Sciatic nerve (tissue), 2 donors: ENCODE results near the gene CDH18. TPM values are rescaled to one million over a fixed set of nuclear protein-coding genes. Genes with fewer than 3 reads are reported as not detected.
"Not testable (repeated sequence)": the region's sequence is repeated elsewhere in the genome, so short reads cannot be mapped to it uniquely, and the experiment has no call there.

ENCODE experiments used
- ATAC-seq: fragments of 200-7000 bp; cut with Tn5 transposase; one replicate; pipeline ENCODE4 v1.9.1; 2020; ENCODE audit warnings: mild to moderate bottlenecking, moderate library complexity
- DNase-seq: peaks from one replicate; pipeline ENCODE4 v3.0.0-alpha.2; 2020; ENCODE audit warnings: low spot score
- intact Hi-C: fragments of 100-400 bp; cut with DNase I; formaldehyde crosslinking; loops from one replicate; pipeline ENCODE4 v1.14.2; 2022
- total RNA-seq: library from RNA; stranded (reverse); fragmentation: NEBNext Ultra II Directional; extraction: Animal tissue kit (Norgen Biotek cat#: 25700); gene quantifications from one replicate; pipeline ENCODE4 v1.2.1, GENCODE V29; 2021
- donor health status: DM: no; HTN: no; CAD: no.
- donor health status: DM: no; HTN: no; CAD: no.

CDH18 gene
- total RNA-seq, 1 donor from 2014 or later: 0.71 TPM

DNA sequence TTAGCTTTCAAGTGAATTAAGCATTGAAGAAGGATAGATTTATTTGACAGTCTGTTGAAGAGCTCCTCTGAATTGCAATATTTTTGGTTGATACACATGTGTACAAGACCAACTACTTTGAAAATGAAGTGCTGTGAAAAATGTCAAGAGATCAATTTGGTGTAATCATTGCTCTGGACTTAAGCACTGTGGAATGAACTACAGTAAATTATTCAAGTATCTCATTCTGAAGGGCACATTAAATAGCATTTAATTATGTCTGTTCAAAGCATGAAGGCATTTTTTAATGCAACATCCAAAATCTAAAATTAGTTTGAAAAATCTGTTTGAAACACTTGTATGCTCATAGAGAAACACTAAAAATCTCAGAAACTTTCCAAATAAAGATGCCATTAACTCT lies 107.5 kb downstream of the CDH18 start:
- intact Hi-C loops: no loop called here
- ATAC-seq: no peak

DNA sequence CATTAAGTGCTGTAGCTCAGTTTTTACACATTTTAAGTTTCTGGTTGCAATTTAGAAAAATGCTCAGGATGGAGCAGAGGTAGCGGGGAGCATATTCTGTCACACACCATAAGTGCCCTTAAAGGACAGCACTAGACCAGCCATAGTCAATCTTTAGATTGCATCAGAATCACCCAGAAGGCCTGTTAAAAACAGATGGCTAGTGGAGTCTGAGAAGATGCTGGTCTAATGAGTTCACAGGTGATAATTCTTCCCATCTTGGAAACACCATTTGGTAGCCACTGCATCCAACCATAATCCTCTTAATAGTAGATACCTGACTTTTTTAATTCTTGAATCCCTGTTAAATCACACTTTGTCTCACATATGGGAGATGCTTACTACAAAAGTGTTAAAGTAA lies 113.2 kb downstream of the CDH18 start:
- DNase-seq (no peak), ATAC-seq (no peak)
- intact Hi-C loops: no loop called here

More for the DNA sequence above, 107.5 kb downstream of the CDH18 start:
- no peak for DNase-seq

DNA sequence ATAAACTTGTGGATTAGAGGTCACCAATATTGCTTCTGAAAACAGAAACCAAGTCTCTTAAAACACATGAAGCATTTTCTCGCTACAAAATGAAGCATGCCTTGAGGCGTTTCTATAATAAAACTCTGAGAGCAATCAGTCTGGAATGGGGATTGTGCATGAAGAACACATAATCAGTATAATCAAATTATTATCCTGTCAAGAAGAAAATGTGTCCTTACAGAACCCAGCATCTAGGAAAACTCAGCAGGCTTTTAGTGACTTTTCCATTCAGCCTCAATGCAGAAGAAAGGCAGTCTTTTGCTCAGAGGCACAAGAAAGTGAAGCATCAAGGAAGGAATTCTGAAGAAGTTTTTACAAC lies 121.9 kb downstream of the CDH18 start:
- ATAC-seq (no peak), DNase-seq (no peak)
- intact Hi-C loops: no loop called here

DNA sequence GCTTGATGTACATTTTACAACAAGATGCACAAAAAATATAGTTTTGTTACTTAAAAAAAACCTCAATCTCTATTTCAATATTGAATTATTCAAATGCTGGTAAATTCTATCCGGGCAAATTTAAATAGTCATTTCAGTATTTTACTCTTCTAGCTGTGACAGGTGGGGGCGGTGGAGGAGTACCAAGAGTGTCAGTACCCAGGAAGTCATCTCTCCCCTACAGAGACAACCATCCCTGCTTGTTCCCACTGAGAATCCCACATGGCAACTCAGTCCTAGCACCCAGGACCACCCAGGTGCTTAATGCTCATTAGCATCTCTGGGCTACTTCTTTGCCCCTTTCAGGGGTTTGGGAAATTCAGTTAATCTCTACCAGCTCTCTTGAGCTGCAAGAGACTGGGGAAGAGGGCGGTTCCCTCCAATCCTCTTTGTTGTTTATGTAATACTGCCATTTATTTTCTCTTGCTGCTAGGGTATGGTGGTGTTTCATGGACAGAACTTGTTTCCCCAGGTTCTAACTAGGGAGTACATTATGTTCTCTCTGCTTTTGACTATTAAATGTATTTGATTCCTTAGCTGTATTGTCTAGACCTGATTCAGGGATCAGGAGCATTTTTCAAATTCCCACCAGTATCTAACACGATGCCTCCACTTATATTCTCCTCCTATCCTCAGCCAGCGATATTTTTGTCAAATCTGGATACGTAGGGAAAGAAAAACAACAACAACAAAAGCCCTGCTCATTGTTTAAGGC lies 122.5 kb downstream of the CDH18 start:
- no peak for ATAC-seq
- intact Hi-C loops: no loop called here

DNA sequence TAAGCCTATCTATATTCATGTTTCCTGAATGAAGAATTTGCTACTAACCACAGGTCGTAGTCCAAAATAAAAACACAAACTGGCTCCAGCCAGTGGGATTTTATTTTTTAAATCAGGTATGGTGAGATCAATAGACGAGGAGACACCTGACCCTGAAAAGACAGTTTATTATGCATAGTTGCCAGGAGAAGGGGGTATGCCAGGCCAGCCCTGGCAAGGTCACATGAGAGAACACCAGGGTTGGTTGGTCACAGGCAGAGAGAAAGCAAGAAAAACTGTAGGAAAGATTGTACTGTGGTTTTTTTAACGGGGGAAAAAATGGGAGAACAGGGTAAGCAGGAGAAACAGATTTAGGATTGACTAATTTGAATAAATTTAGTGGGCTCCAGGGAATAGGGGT lies 125.3 kb downstream of the CDH18 start:
- DNase-seq (no peak), ATAC-seq (no peak)
- intact Hi-C loops: no loop called here

More for the DNA sequence above, 122.5 kb downstream of the CDH18 start:
- no peak for DNase-seq

DNA sequence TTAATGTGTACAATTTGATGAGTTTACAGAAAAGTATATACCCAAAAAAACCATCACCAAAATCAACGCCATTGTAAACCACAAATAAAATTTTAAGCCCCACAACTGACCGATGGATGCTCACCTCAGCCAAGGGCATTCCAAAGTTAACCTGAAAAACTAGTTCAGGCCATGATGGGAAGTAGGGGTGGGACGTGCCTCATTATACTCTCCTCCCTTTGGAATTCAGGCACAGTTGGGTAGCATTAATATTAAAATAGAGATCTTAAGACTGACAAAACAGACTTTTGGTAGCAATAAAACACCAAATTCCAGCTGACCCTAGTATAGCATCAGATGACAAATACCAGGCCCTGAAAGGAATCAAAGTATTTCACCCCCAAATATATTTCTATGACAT lies 129.0 kb downstream of the CDH18 start:
- intact Hi-C loops: no loop called here
- ATAC-seq (no peak), DNase-seq (no peak)

DNA sequence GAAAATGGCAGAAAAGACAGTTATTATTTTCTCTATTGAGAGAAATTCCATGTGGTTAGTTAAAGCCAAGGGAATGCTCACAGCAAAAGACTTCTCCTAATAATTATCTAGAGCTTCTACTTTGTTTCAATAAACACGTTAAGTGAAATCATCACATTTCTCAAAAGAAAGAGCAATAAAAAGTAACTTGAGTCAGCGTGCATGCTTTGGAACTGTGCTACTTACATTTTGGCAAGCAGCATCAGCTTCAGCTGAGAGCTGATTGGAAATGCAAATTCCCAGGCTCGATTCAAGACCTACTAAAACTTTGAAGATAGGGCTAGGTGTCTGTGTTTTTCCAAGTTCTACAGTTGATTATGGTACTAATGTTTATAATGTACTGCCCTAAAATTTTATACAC lies 132.1 kb downstream of the CDH18 start:
- intact Hi-C loops: no loop called here
- DNase-seq: no peak
- no peak for ATAC-seq

DNA sequence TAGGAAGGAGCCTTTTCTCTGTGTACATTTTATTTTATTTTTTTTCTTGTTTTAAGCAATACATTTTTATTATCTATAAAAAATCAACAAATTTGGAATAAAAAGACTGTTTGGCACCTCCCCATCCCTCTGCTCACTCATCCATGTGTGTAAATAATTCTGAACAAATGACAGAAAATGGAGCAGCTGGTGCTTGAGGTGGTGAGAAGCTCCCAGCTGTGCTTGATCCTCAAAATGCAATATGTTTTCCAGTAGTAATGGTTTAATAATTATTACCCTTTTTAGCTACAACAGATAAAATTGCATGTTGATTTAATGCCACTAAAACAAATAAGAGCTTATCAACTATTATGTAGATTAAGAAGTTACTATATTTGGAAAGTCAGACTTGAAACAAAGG lies 132.5 kb downstream of the CDH18 start:
- DNase-seq: no peak
- ATAC-seq: no peak
- intact Hi-C loops: no loop called here

DNA sequence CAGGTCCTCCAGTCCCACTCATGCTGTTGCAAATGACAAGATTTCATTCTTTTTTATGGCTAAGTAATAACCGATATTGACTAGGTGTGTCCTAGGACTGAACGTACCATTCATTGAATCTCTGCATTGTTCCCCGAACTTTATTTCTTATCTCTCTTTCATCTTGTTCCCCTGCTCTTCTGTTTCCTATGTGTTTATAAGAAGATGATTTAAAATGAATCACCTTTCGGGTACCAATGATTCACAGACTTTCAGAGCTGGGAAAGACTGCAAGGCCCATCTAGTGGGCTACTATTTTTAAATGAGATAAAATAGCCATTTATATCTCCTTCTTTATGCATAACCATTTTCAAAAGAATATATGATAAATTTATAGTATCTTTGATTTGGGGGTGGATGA lies 133.0 kb downstream of the CDH18 start:
- no peak for ATAC-seq
- intact Hi-C loops: no loop called here
- no peak for DNase-seq

DNA sequence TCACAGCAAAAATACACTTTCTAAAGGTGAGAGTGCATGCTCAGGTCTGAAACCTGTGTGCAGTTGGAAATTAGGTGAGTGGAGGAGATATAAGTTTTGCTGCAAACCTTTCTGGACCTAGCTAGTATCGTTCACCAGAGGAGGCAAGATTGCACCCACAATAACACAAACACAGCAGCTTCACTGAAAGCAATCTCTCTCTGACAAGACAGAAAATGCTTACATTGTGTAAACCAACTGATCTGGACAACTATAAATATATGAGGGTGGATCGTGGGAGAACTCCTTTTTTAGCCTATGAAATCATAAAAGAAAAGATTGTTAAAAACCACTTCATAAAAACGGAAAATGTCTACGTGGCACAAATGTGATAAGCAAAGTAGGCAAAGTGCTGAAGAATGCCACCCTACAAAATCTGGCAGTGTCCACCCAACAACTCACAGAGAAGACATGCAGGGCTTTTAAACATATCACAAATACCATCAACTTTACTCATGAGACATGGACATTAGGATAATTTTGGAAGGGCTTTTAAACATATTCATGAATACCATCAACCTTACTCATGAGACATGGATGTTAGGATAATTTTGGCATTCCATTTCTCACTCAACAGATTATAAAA lies 134.3 kb downstream of the CDH18 start:
- intact Hi-C loops: no loop called here
- DNase-seq: no peak
- no peak for ATAC-seq

DNA sequence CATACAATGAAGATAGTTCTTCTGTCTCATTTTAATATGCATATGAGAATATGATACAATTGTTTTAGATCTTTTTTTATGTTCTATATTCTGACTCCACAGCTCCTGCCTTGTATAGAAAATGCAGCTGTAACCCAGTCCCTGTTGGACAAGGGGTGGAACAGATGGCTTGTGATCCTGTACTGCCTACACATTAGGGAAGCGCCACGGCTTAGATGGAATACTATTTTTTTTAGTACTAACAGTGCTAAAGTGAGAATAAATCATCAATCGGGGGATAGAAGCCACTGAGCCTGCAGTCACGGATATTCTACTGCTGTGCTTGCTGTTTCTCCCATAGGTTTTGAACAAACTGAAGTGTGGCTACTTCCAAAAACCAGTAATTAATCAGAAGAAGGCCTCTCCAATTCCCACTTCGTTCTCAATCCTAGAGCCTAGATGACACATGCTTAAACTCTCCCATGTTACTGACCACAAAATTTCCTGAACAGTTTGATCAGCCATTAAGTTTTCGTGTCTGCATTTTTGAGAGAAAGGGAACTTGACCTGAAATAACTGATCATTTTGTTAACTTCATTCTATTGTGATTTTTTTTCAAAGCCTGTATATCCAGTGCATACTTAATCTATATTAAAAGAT lies 150.3 kb downstream of the CDH18 start:
- intact Hi-C loops: no loop called here
- ATAC-seq: no peak
- no peak for DNase-seq

DNA sequence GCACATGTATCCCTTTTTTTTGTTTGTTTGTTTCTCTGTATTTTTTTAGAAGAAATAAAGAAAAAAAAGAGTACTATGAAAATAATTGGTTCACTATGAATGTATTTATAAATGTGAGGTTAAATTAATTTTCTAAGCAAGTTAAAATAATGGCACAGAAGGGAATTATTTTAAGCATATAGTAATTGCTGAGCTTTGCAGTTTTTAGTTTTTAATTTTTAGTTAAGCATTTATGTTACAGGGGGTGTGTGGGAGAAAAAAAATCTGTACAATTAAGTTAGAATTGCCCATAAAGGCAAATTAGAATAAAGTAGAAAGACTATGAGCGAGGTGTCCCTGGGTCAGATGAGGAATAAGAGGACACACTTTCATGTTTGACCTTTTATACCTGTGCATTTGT lies 152.6 kb downstream of the CDH18 start:
- intact Hi-C loops: no loop called here
- ATAC-seq: no peak
- DNase-seq: no peak

DNA sequence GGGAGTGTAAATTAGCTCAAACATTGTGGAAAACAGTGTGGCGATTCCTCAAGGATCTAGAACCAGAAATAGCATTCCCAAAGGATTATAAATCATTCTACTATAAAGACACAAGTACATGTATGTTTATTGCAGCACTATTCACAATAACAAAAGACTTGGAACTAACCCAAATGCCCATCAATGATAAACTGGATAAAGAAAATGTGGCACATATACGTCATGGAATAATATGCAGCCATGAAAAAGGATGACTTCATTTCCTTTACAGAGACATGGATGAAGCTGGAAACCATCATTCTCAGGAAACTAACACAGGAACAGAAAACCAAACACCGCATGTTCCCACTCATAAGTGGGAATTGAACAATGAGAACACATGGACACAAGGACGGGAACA lies 175.3 kb downstream of the CDH18 start:
- DNase-seq, intact Hi-C loops, ATAC-seq: not testable (repeated sequence)

DNA sequence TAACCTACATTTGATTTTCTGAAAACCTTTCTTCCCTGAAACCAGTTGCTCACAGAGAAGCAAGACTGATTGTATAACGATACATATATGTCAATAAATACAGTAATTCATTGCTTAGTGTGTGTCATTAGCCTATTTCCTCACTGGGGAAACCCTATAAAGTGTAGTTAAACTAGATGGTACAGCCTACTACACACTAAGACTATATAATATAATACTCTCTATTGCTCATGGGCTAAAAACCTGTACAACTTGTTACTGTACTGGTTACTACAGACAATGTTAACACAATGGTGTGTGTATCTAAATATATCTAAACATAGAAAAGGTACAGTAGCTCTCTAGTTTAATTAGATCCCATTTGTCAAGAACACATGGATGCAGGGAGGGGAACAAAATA lies 181.2 kb downstream of the CDH18 start:
- DNase-seq: no peak
- intact Hi-C loops: no loop called here
- no peak for ATAC-seq

DNA sequence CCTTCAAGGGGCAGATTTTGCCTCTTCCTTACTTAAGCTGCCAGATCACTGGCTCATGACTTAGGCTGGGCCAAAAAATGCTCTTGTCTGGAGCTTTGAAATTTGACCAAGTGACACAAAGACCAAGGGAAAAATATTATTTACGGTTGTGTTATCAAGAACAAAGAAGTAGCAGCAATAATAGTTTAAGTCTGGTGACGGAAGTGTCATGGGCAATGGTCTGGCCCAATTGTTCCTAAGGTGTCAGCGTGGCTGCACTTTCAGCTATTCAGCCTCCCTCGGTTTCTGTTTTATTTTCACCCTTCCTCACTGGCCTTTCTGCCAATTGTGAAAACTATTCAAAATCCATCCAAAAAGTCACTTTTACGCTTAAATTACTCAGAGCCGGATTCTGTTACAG lies 185.3 kb downstream of the CDH18 start:
- no peak for DNase-seq
- ATAC-seq: no peak
- intact Hi-C loops: no loop called here

DNA sequence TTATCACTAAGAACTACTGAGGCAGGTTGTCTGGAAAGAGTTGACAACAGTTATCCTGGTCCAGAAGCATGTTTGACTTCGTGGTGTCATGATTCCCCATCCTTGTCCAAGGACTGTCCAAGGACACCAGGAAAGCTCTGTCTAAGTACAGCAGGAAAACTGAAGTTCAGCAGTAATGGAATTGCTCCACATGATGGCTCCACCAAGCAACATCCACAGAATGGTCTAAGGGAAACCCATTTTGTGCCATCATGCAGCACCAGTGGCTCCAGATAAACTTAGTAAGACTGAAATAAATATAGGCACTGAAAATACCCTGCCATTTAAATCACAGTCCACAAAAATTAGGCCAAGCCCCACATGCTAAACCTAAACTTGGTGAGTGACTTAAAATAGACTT lies 192.8 kb downstream of the CDH18 start:
- intact Hi-C loops: no loop called here
- DNase-seq (no peak), ATAC-seq (no peak)

DNA sequence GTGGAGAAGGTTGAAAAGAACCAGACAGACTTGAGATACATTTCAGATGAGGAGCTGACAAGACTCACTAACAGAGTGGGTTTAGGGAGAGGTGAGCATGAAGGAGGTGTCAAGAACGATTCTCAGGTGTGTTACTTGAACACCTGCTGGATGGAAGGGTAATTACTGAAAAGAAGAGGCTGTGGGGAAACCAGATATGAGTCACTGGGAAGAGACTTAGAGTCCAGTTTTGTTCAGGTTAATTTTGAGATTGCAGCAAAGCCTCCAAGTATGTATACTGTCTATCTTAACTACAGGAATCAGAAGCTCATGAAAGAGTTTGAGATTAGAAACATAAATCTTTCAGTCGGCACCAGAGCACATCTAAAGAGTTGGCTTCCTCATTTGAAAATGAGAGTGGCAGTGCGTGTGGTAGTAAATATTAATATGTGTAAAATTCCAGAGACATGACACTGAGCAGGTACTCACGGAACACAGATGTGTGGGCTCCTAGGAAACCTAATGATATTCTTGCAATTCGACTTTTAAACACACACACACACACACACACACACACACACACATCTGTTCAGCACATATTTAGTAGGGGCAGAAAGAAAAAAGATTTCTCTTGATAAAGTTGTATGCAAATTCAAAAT lies 197.1 kb downstream of the CDH18 start:
- intact Hi-C loops: no loop called here
- ATAC-seq: no peak
- DNase-seq: no peak

DNA sequence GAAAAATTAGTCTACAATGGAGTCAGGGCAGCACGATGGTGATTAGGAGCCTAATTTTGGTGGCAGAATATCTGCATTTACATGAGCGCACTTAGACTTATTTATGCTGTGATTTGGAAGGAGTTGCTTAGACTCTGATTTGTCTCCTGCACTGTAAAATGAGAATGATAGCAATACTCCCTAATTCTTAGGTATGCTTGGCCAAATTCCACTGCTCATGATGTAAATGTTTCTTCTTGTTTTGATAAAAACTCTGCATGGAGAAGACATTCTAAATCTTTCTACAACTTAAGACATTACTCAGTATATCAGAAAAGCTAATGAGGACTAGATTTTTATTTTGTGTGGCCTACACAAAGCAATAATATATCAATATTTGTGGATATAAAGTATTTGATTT lies 205.4 kb downstream of the CDH18 start:
- ATAC-seq (no peak), DNase-seq (no peak)
- intact Hi-C loops: no loop called here

DNA sequence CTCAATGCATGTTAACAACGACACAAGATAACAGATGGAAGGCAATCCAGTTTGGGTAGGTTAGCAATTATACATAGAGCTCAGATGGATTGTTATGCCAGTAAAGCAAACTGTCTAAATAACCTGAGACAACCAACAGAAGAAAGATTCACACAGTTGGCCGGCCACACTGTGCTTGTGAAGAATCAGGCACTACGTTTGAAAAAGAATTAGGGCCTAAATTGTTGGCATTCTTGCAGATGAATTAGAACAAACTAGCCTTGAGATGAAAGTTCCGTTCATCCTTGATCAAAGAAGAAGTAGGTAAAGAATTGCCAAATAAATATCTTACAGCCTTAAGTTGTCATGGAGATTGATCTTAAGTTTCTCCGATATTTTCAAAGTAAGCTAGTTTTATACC lies 210.6 kb downstream of the CDH18 start:
- DNase-seq (no peak), ATAC-seq (no peak)
- intact Hi-C loops: no loop called here

DNA sequence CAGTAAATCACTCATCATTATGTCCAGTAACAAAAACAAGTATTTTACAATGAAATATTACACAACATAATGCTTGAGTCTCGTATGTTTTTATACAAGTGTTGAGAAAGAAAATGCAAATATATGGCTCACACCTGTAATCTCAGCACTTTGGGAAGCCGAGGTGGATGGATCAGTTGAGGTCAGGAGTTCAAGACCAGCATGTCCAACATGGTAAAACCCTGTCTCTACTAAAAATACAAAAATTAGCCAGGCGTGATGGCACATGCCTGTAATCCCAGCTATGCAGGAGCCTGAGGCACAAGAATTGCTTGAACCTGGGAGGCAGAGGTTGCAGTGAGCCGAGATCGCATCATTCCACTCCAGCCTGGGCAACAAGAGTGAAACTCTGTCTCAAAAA lies 211.1 kb downstream of the CDH18 start:
- ATAC-seq, DNase-seq, intact Hi-C loops: not testable (repeated sequence)
